Measurements from ENCODE around the gene KRT78.

Gene KRT78

GRCh38 chr12:52867642-52868041 is 18.8 kb upstream of the KRT78 start:
- no peak for DNase-seq (ENCODE audit: low read depth)
- H3K4me3 ChIP-seq (ENCODE audit: low read length), result no peak overlapping the region
- TF ChIP-seq CTCF (conservative IDR thresholded peaks at IDR 0.05; ENCODE audit: low read length), result no peak

- no peak for TF ChIP-seq CTCF (conservative IDR thresholded peaks at IDR 0.05; ENCODE audit: low read length)
- H3K4me3 ChIP-seq (ENCODE audit: low read length), result no peak overlapping the region
Measured at GRCh38 chr12:52867152-52867551, 18.4 kb upstream of the KRT78 start.

GRCh38 chr12:52865090-52865944 is 16.5 kb upstream of the KRT78 start:
- no peak overlapping the region for H3K4me3 ChIP-seq (ENCODE audit: low read length)
- TF ChIP-seq CTCF (conservative IDR thresholded peaks at IDR 0.05; ENCODE audit: low read length), result peak; percentile 93
- DNase-seq (ENCODE audit: low read depth), result peak; percentile 62

More at GRCh38 chr12:52867152-52867551, 18.4 kb upstream of the KRT78 start:
- DNase-seq (ENCODE audit: low read depth), result no peak

GRCh38 chr12:52862023-52862422 is 13.2 kb upstream of the KRT78 start:
- TF ChIP-seq CTCF (conservative IDR thresholded peaks at IDR 0.05; ENCODE audit: low read length), result no peak
- DNase-seq (ENCODE audit: low read depth), result no peak
- H3K4me3 ChIP-seq (ENCODE audit: low read length), result no peak overlapping the region

GRCh38 chr12:52861511-52861910 is 12.7 kb upstream of the KRT78 start:
- no peak overlapping the region for H3K4me3 ChIP-seq (ENCODE audit: low read length)
- TF ChIP-seq CTCF (conservative IDR thresholded peaks at IDR 0.05; ENCODE audit: low read length), result no peak
- DNase-seq (ENCODE audit: low read depth), result no peak

- no peak for TF ChIP-seq CTCF (conservative IDR thresholded peaks at IDR 0.05; ENCODE audit: low read length)
- peak; percentile 68 for DNase-seq (ENCODE audit: low read depth)
Measured at GRCh38 chr12:52860102-52860823, 11.5 kb upstream of the KRT78 start.

More at GRCh38 chr12:52860102-52860823, 11.5 kb upstream of the KRT78 start:
- H3K4me3 ChIP-seq (ENCODE audit: low read length), result no peak overlapping the region

Data from AG10803 (cell line).